Activated T-helper 1 cell treated with anti-CD3 and anti-CD28 coated beads, Interleukin-2, amount 50 U/mL, for 16 hours (primary cell): ENCODE measurements around the gene GRPEL1.

Experiments
- DNase-seq, 2 donors: peaks; one replicate each; pipeline ENCODE4 v3.0.0-alpha.2; 2020; ENCODE audit warnings: low read depth in 1 of 2, low spot score in 1 of 2

Gene GRPEL1

GRCh38 chr4:7045961-7046921 is 21.6 kb downstream of the GRPEL1 start:
- no peak for DNase-seq

DNA sequence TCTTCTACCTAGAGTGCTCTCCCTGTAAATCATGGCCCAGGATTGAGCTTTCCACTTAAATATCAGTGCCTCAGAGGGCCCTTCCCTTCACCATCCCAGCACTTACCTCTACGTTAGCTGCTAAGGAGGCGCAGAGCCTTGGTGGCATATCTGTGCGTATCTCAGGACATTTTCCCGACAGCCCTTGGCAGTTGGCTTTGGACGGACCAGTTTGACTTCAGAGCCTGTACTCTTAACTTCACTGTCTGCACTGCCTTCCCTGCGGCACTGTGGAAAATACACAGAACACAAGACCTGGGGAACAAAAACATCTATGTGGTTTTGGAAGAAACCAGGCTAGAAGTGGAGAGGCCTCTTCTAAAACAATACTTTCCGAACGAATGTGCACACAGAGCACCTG is 22.3 kb downstream of the GRPEL1 start:
- no peak for DNase-seq

- DNase-seq = no peak
Measured at GRCh38 chr4:7044137-7044930, 23.5 kb downstream of the GRPEL1 start.

- DNase-seq = peak; percentile 35 to 38
Measured at GRCh38 chr4:7043284-7044136, 24.4 kb downstream of the GRPEL1 start, which contains the start of gene TADA2B. TSS of gene TADA2B (plus strand) at chr4:7043372. CDS start at chr4:7043580, 208 bp downstream.

DNA sequence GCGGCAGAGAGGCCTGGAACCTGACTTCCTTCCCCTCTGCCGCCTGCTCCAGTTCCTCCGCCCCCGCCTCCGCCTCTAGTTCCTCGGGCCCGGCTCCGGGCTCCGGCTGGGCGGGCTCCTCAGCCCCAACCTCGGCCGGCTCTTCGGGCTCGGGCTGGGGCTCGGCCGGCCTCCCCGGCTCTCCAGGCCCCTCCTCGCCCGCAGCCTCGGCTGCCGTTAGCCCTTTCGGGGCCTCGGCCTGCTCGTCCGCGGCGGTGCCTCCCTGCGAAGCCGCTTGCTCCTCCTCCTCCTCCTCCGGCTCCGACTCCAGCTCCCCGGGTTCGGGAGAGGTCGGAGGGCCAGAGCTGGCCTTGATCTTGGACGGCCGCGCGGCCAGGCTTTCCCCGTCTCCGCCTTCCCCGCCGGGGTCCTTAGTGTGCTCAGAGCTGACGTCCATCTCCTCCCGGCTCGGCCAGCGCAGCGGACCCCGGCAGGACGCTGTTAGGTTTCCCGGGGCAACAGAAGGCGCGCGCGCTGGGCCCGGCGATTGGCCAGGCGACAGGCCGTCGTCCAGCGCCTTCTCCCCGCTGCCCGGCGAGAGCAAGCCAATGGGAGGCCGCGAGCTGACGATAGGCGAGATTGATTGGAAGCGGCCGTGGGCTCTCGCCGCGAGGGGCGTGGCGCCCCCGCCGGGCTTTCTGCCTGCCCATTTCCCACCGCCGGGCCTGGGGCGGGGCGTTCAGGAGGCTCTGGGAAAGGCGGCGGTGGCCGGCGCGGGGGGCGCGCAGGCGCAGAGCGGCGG is 25.2 kb downstream of the GRPEL1 start:
- peak; percentile 72 to 90 for DNase-seq

GRCh38 chr4:7041801-7042502 is 25.9 kb downstream of the GRPEL1 start:
- no peak for DNase-seq

GRCh38 chr4:7041246-7041645 is 26.6 kb downstream of the GRPEL1 start:
- no peak for DNase-seq

DNA sequence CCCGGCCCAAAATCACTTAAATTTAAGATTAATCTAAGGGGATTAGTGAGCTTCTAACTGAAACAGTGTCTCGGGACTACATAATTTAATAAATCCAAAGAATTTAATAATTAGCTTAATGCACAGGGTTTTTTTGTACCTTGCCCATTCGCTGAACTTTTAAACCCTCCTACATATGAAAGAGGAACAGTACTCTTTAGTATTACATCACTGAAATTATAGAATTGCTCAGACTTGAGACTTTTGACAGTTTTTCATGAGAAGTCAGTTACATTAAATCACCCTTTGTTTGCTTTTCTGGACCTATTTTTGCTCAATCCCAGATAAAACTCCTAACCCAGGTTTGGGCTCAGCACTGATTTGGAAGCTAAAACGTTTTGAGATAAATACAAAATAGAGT is 27.1 kb downstream of the GRPEL1 start:
- no peak for DNase-seq

- DNase-seq = no peak
Measured at GRCh38 chr4:7037425-7037824, 30.4 kb downstream of the GRPEL1 start.

- DNase-seq = no peak
Measured at GRCh38 chr4:7034262-7035081, 33.4 kb downstream of the GRPEL1 start.

- no peak for DNase-seq
Measured at GRCh38 chr4:7032596-7032995, 35.3 kb downstream of the GRPEL1 start.

GRCh38 chr4:7031558-7032449 is 36.1 kb downstream of the GRPEL1 start:
- no peak for DNase-seq

- DNase-seq = no peak
Measured at GRCh38 chr4:7030856-7031255, 37.0 kb downstream of the GRPEL1 start.

GRCh38 chr4:7029921-7030320 is 37.9 kb downstream of the GRPEL1 start:
- no peak for DNase-seq

GRCh38 chr4:7029212-7029611 is 38.7 kb downstream of the GRPEL1 start:
- DNase-seq = no peak

DNA sequence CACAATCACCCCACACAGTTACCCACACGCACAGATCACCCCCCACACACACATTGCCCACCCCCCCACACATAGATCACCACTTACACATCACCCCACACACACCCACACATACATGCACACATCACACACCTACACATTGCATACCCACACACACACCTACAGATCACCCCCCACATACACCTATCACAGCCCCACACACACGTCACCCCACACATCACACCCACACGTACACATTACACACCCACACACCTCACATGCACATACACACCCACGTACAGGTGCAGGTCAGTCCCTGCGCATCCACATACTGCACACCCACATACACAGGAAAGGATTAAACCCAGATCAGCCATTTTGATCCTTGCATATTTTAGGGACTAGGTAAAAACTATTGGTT is 40.0 kb downstream of the GRPEL1 start:
- DNase-seq = no peak

- DNase-seq = no peak
Measured at GRCh38 chr4:7027284-7027683, 40.6 kb downstream of the GRPEL1 start.

- DNase-seq = no peak
Measured at GRCh38 chr4:7026107-7026506, 41.8 kb downstream of the GRPEL1 start.
